Mesenchymal stem cell (in vitro differentiated cells and primary cell): ENCODE data around the gene IL18RAP.

Experiments used
- DNase-seq: peaks from one replicate; pipeline ENCODE4 v3.0.0-alpha.2; 2013
- H2AFZ ChIP-seq: one replicate; pipeline ENCODE4 v1.6.1; 2013; ENCODE audit warnings: low read depth, mild to moderate bottlenecking, control low read depth, inconsistent platforms, low read length, moderate library complexity
- H2AK5ac ChIP-seq: 2 replicates; pipeline ENCODE4 v1.6.1; 2013; ENCODE audit warnings: low read length, moderate library complexity, mild to moderate bottlenecking, inconsistent platforms; ENCODE audit not compliant: severe bottlenecking
- H2BK120ac ChIP-seq: one replicate; pipeline ENCODE4 v1.6.1; 2013; ENCODE audit warnings: low read depth, mild to moderate bottlenecking, inconsistent platforms, low read length, moderate library complexity
- H2BK12ac ChIP-seq, 2 experiments: one replicate each; pipeline ENCODE4 v1.6.1; 2013; ENCODE audit warnings: inconsistent platforms in 2 of 2, low read length in 2 of 2, mild to moderate bottlenecking in 2 of 2, moderate library complexity in 2 of 2, control low read depth in 1 of 2
- H2BK15ac ChIP-seq: one replicate; pipeline ENCODE4 v1.6.1; 2013; ENCODE audit warnings: mild to moderate bottlenecking, low read depth, inconsistent platforms; ENCODE audit not compliant: poor library complexity, severe bottlenecking
- H2BK5ac ChIP-seq: 2 replicates; pipeline ENCODE4 v1.6.1; 2013; ENCODE audit warnings: low read depth, mild to moderate bottlenecking, low read length, control low read depth, inconsistent platforms; ENCODE audit not compliant: poor library complexity, severe bottlenecking
- H3K14ac ChIP-seq, 2 experiments: one replicate each; pipeline ENCODE4 v1.6.1; 2013; ENCODE audit warnings: inconsistent platforms in 2 of 2, low read length in 2 of 2, control low read depth in 1 of 2, mild to moderate bottlenecking in 1 of 2, moderate library complexity in 1 of 2
- H3K18ac ChIP-seq, 2 experiments: one replicate each; pipeline ENCODE4 v1.6.1; 2013; ENCODE audit warnings: inconsistent platforms in 2 of 2, low read length in 2 of 2, control low read depth in 1 of 2, low read depth in 1 of 2, mild to moderate bottlenecking in 1 of 2
- H3K23ac ChIP-seq, 2 experiments: one replicate each; pipeline ENCODE4 v1.6.1; 2013; ENCODE audit warnings: inconsistent platforms in 2 of 2, low read length in 2 of 2, mild to moderate bottlenecking in 2 of 2, moderate library complexity in 2 of 2, control low read depth in 1 of 2
- H3K27ac ChIP-seq: 2 replicates; pipeline ENCODE4 v1.5.1; 2013; ENCODE audit warnings: mild to moderate bottlenecking, moderate library complexity, low read length, control low read depth, inconsistent platforms; ENCODE audit not compliant: poor library complexity, severe bottlenecking
- H3K27me3 ChIP-seq, 2 experiments: 2 replicates each; pipeline versions ENCODE4 v1.6.1 to v1.7.0; 2013; ENCODE audit warnings: low read length in 2 of 2, mild to moderate bottlenecking in 2 of 2, moderate library complexity in 2 of 2, control low read depth in 1 of 2, inconsistent platforms in 1 of 2; ENCODE audit not compliant: control insufficient read depth in 1 of 2, insufficient read depth in 1 of 2
- H3K36me3 ChIP-seq, 2 experiments: 2 replicates each; pipeline versions ENCODE4 v1.6.1 to v1.7.0; 2013; ENCODE audit warnings: low read length in 2 of 2, control low read depth in 1 of 2, inconsistent platforms in 1 of 2, low read depth in 1 of 2, mild to moderate bottlenecking in 1 of 2; ENCODE audit not compliant: insufficient read depth in 2 of 2, control insufficient read depth in 1 of 2
- H3K4ac ChIP-seq, 2 experiments: one replicate each; pipeline ENCODE4 v1.6.1; 2013; ENCODE audit warnings: inconsistent platforms in 2 of 2, low read length in 2 of 2, mild to moderate bottlenecking in 2 of 2, moderate library complexity in 2 of 2, control low read depth in 1 of 2, low read depth in 1 of 2
- H3K4me1 ChIP-seq: 2 replicates; pipeline ENCODE4 v1.6.1; 2013; ENCODE audit warnings: low read depth, low read length, control low read depth; ENCODE audit not compliant: control insufficient read depth, insufficient read depth
- H3K4me2 ChIP-seq: 2 replicates; pipeline ENCODE4 v1.6.1; 2013; ENCODE audit warnings: low read length, mild to moderate bottlenecking, inconsistent platforms; ENCODE audit not compliant: poor library complexity, severe bottlenecking
- H3K4me3 ChIP-seq, 2 experiments: 2 replicates each; pipeline versions ENCODE4 v1.5.1 to v1.7.0; 2013; ENCODE audit warnings: low read length in 2 of 2, mild to moderate bottlenecking in 2 of 2, control low read depth in 1 of 2, low read depth in 1 of 2; ENCODE audit not compliant: insufficient read depth in 1 of 2
- H3K79me1 ChIP-seq: replicated peaks from 2 replicates; pipeline ENCODE4 v1.6.1; 2013; ENCODE audit warnings: mild to moderate bottlenecking, control low read depth, low read length, inconsistent platforms; ENCODE audit not compliant: poor library complexity, severe bottlenecking
- H3K9ac ChIP-seq: 2 replicates; pipeline ENCODE4 v1.7.0; 2013; ENCODE audit warnings: mild to moderate bottlenecking, low read length, moderate library complexity
- H3K9me3 ChIP-seq: 2 replicates; pipeline ENCODE4 v1.7.0; 2013; ENCODE audit warnings: mild to moderate bottlenecking, low read length; ENCODE audit not compliant: control insufficient read depth
- H4K8ac ChIP-seq: one replicate; pipeline ENCODE4 v1.6.1; 2013; ENCODE audit warnings: inconsistent platforms, mild to moderate bottlenecking, low read length, moderate library complexity
- H4K91ac ChIP-seq: one replicate; pipeline ENCODE4 v1.6.1; 2013; ENCODE audit warnings: mild to moderate bottlenecking, low read length, inconsistent platforms
- WGBS: methylation state at CpG from one replicate; pipeline ENCODE4 v1.1.7; 2013; ENCODE audit warnings: mixed read lengths; 5-methylcytosine and 5-hydroxymethylcytosine counted together

IL18RAP gene

GRCh38 chr2:102399499-102400141 is 23.3 kb upstream of the IL18RAP start:
- Histone ChIP-seq H3K79me1 (no peaks in the 10 kb centered on the region), H3K4ac (no peak overlapping the region), H4K8ac (no peak overlapping the region), H3K14ac (no peak overlapping the region), H2BK5ac (no peak overlapping the region), H3K27me3 (no peaks in the 10 kb centered on the region), H3K36me3 (no peaks in the 10 kb centered on the region), H3K9ac (no peak overlapping the region), H3K27ac (no peak overlapping the region), H3K9me3 (no peaks in the 10 kb centered on the region), H2BK120ac (no peak overlapping the region), H2BK12ac (no peak overlapping the region), H3K4me2 (no peak overlapping the region), H2AFZ (no peak overlapping the region), H2AK5ac (no peak overlapping the region), H3K4me3 (no peak overlapping the region), H2BK15ac (no peak overlapping the region), H3K4me1 (no peaks in the 10 kb centered on the region), H4K91ac (no peak overlapping the region), H3K18ac (no peak overlapping the region), H3K23ac (no peak overlapping the region)
- 86% methylated on average over 7 of the region's 7 CpGs for WGBS
- DNase-seq = no peak

GRCh38 chr2:102401456-102401855 is 21.5 kb upstream of the IL18RAP start:
- no peak overlapping the region for H3K4me3 ChIP-seq

GRCh38 chr2:102401865-102402264 is 21.1 kb upstream of the IL18RAP start:
- H2BK15ac ChIP-seq = no peak overlapping the region
- no peak overlapping the region for H4K8ac ChIP-seq
- no peak overlapping the region for H3K18ac ChIP-seq
- WGBS = 100% methylated on average over 2 of the region's 2 CpGs
- H3K27ac ChIP-seq = no peak overlapping the region
- no peaks in the 10 kb centered on the region for H3K36me3 ChIP-seq
- H2BK5ac ChIP-seq = no peak overlapping the region
- H3K4me1 ChIP-seq = no peaks in the 10 kb centered on the region
- H3K9ac ChIP-seq = no peak overlapping the region
- H3K9me3 ChIP-seq = no peaks in the 10 kb centered on the region
- H3K23ac ChIP-seq = no peak overlapping the region
- H2AK5ac ChIP-seq = no peak overlapping the region
- no peak for DNase-seq
- no peak overlapping the region for H4K91ac ChIP-seq
- no peaks in the 10 kb centered on the region for H3K79me1 ChIP-seq
- no peak overlapping the region for H2AFZ ChIP-seq
- no peaks in the 10 kb centered on the region for H3K27me3 ChIP-seq
- H3K4me2 ChIP-seq = no peak overlapping the region
- no peak overlapping the region for H2BK120ac ChIP-seq
- H3K4me3 ChIP-seq = no peak overlapping the region
- no peak overlapping the region for H2BK12ac ChIP-seq
- H3K4ac ChIP-seq = no peak overlapping the region
- H3K14ac ChIP-seq = no peak overlapping the region

More at GRCh38 chr2:102401456-102401855, 21.5 kb upstream of the IL18RAP start:
- no peak overlapping the region for H3K4ac ChIP-seq
- H2BK120ac ChIP-seq = no peak overlapping the region
- no peak overlapping the region for H4K91ac ChIP-seq
- no peak overlapping the region for H2AK5ac ChIP-seq
- no peak overlapping the region for H3K27ac ChIP-seq
- H2AFZ ChIP-seq = no peak overlapping the region
- no peak overlapping the region for H2BK12ac ChIP-seq
- no peak overlapping the region for H3K14ac ChIP-seq
- H3K18ac ChIP-seq = no peak overlapping the region
- no peak for DNase-seq
- no peaks in the 10 kb centered on the region for H3K79me1 ChIP-seq
- H2BK5ac ChIP-seq = no peak overlapping the region
- H3K27me3 ChIP-seq = no peaks in the 10 kb centered on the region
- no peaks in the 10 kb centered on the region for H3K4me1 ChIP-seq
- H3K36me3 ChIP-seq = no peaks in the 10 kb centered on the region
- H3K9me3 ChIP-seq = no peaks in the 10 kb centered on the region
- no peak overlapping the region for H3K4me2 ChIP-seq
- H2BK15ac ChIP-seq = no peak overlapping the region
- no peak overlapping the region for H4K8ac ChIP-seq
- H3K23ac ChIP-seq = no peak overlapping the region
- H3K9ac ChIP-seq = no peak overlapping the region

GRCh38 chr2:102410952-102411351 is 12.0 kb upstream of the IL18RAP start:
- no peaks in the 10 kb centered on the region for H3K79me1 ChIP-seq
- no peak overlapping the region for H3K4ac ChIP-seq
- no peak overlapping the region for H4K91ac ChIP-seq
- H3K9me3 ChIP-seq = peaks cover 10% of the 10 kb centered on the region
- H4K8ac ChIP-seq = no peak overlapping the region
- H2AFZ ChIP-seq = no peak overlapping the region
- no peak overlapping the region for H2BK120ac ChIP-seq
- H3K23ac ChIP-seq = no peak overlapping the region
- H3K36me3 ChIP-seq = no peaks in the 10 kb centered on the region
- H3K14ac ChIP-seq = no peak overlapping the region
- no peak overlapping the region for H2BK15ac ChIP-seq
- H3K27me3 ChIP-seq = no peaks in the 10 kb centered on the region
- no peak overlapping the region for H2AK5ac ChIP-seq
- no peak overlapping the region for H3K9ac ChIP-seq
- no peak overlapping the region for H3K18ac ChIP-seq
- DNase-seq = no peak
- H3K4me3 ChIP-seq = no peak overlapping the region
- H3K4me1 ChIP-seq = no peaks in the 10 kb centered on the region
- 71% methylated on average over 3 of the region's 3 CpGs for WGBS
- H2BK5ac ChIP-seq = no peak overlapping the region
- H3K27ac ChIP-seq = no peak overlapping the region
- no peak overlapping the region for H2BK12ac ChIP-seq
- no peak overlapping the region for H3K4me2 ChIP-seq
